HG03575 (cell line): ENCODE measurements around the gene OR9G4.

ENCODE experiments used
- ATAC-seq: cut with Tn5 transposase; IDR thresholded peaks from one replicate; pipeline ENCODE4 v1.9.1; 2021; ENCODE audit not compliant: unreplicated experiment, insufficient number of reproducible peaks, low FRiP score; ENCODE audit errors: extremely low read depth

Gene OR9G4

DNA sequence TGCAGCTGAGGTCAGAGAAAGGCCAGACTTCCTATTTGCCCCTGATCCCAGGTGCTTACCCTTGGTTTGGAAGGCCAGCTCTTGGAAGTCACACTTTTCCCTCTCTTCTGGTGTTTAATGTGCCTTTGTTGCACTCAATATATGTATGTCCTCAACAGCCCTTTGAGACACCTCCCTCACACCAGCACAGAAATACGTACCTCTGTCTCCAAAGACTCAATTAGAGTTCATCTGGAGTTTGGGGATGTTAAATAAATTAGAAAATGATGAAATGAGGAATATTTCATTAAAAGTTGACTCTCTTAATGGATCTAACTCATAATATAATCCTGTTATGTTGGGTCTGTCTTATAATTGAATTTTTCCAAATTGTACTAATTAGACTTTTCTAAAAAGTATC, at the start of gene OR9G4:
OR9G4 (minus strand) TSS at position 101 of the 400 bp plus-strand sequence. CDS start 4,931 bp downstream, outside the sequence.
- no peak for ATAC-seq

DNA sequence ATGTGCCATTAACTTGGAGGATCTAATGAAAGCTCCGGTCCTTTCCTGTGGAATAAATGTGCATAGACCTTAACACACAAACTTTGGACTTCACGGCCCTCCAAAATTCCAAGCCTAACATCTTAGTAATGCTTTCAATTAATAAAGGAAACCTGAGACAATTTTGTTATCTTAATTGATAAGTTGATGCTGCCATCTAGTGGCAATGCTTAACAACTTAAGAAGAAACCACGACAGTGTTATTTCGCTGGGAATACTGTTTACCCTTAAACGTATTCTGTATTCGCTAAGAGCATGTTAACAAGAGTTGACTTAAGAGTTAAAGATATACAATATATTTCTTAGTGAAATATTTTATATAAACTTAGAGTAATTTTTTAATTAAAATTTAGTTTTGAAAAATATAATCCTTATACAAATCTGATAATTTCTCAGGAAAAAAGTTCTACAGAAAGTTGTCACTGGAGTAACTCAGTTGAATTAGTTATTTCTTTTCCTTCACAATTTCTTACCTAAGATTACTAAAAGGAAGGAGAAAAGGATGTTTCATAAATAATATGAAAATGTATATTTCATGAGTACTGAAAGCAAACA, 35.0 kb upstream of the OR9G4 start:
- ATAC-seq, result no peak

DNA sequence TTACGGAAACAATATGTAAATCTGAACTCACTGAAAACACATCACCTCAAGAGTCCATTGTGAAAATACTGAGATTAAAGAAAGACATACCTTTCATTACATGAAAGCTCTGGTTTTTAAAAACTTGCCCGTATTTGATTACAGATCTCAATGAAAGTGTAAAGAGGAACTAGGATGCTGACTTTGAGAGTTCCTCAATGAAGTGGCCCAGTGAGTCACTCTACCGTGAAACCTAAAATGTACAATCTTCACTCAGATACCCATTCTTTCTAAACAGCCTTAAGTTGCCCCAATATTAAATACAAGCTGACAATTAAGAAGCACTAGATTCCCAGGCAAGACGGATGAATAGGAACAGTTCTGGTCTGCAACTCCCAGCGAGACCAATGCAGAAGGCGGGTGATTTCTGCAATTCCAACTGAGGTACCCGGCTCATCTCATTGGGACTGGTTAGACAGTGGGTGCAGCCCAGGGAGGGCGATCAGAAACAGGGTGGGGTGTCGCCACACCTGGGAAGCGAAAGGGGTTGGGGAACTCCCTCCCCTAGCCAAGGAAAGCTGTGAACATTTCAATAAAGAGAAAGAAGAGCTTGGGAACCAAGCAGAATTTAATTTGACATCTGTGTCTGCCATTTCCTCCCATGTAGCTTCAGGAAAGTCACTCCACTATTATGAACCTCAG, 33.8 kb upstream of the OR9G4 start:
- peak; percentile 84 for ATAC-seq

DNA sequence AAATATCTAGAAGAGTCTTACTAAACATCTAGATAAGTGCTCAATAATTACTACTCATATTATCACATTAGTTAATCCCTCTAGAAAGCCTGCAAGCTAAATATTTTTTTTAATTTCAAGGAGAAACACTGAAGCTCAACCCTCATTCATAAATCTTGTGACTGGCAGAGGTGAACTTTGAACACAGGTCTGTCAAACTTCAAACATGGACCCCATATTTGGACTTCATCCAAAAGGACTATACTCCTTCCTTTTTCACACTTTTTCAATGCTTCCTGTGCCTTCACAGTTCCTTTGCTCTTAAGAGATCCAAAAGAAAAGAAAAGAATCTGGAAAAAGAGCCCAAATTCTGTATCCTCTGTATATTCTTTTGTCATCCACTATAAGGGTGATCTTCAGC, 28.3 kb upstream of the OR9G4 start:
- ATAC-seq, result no peak

DNA sequence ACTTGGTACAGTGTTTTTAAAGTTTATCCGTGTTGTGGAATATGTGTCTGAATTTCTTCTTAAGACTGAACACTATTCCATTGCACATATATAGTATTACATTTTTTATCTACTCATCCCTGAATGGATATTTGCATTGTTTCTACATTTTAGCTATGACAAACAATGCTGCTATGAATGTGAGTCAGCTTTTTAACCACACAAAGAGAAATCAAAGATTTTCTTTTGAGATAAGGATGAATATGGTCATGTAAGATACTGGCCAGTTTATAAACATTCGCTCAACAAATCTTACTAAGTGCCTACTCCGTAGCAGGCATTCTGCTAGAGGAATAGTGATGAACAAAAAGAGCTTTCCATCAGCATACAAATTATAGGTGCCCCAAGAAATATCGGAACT, 16.5 kb upstream of the OR9G4 start:
- no peak for ATAC-seq

DNA sequence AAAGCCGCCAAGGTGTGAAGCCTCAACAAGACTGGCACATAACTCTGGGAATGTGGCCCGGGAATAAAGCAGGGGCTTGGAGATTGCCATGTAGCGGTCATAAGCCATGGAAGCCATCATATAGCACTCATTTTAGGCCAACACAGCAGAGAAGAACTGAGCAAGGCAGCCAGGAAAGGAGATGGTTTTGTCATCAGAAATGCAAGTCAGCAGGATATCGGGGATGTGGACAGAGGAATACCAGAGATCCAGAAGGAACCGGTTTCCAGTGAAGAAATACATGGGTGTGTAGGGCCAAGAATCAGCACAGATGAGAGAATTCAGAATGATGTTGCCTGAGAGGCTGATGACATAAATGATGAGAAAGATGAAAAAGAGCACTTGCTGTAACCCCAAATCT, 3.0 kb upstream of the OR9G4 start:
- no peak for ATAC-seq

DNA sequence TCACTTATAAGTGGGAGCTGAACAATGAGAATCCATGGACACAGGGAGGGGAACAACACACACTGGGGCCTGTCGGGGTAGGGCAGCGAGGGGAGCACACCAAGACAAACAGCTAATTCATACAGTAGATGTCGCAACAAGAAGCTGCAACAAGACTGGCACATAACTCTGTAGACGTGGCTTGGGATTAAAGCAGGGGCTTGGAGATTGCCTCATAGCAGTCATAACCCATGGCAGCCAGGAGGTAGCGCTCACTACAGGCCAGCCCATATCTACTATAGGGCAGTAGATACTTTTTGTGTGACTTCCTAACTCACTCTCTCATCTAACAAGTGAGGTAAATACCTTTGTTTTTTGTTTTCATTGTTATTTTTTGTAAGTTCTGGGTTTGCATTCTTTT, 1.7 kb upstream of the OR9G4 start:
- no peak for ATAC-seq

DNA sequence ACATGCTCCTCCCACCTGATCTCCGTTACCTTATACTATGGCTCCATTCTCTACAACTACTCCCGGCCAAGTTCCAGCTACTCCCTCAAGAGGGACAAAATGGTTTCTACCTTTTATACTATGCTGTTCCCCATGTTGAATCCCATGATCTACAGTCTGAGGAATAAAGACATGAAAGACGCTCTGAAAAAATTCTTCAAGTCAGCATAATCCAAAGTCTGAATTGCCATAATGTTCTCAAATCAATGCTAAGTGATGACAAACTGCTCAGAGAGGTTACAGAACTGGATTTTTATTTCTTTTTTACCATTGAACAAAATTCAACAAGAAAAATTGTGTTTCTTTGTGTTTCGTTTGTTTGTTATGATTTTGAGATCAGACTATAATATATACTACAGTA, 7.6 kb downstream of the OR9G4 start:
- no peak for ATAC-seq

DNA sequence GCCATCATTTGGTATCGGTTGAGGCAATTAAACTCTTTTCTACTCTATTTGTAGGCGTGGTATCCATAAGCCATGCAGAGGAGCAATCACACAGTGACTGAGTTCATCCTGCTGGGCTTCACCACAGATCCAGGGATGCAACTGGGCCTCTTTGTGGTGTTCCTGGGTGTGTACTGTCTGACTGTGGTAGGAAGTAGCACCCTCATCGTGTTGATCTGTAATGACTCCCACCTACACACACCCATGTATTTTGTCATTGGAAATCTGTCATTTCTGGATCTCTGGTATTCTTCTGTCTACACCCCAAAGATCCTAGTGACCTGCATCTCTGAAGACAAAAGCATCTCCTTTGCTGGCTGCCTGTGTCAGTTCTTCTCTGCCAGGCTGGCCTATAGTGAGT, 8.4 kb downstream of the OR9G4 start:
- no peak for ATAC-seq

DNA sequence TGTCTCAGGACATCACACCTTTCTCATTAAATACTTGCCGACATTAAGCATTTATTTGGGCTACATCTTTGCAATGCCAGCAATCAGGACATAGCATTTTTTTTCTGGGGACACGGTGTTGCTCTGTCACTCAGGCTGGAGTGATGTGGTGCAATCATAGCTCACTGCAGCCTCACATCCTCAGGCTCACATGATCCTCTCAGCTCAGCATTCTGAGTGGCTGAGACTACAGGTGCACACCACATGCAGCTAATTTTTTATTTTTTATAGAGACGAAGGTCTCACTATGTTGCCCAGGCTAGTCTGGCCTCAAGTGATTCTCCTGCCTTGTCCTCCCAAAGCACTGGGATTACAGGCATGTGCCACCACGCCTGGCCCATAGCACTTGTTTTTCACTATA, 28.0 kb downstream of the OR9G4 start:
- ATAC-seq, result no peak

DNA sequence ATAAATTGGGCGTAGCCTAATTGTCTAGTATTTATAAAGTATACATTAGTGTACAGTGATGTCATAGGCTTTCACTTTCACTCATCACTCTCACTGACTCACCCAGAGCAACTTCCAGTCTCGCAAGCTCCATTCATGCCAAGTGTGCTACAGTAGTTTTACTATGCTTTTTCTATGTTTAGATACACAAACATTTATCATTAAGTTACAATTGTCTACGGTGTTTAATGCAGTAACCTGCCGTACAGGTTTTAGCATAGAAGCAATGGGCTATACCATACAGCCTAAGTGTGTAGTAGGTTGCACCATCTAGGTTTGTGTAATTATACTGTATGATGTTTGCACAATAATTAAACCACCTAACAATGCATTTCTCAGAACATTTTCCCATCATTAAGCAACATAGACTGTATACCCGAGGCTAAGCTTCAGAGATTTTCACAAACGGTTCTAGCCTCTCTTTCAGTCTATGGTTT, 32.1 kb downstream of the OR9G4 start:
- no peak for ATAC-seq

DNA sequence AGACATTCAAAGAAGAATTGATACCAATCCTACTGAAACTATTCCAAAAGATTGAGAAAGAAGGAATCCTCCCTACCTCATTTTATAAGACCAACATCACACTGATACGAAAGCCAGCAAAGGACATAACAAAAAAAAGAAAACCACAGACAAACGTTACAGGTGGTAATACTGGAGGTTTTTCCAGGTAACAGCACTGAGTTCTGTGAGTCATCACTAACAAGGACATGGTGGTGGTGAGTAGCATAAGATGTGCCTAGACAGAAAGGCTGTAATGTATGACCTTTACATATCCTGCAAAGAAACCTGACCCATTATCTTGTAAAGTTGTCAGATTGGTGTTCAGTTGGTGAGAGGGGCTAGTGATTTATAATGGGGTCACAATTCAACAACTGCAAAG, 34.3 kb downstream of the OR9G4 start:
- no peak for ATAC-seq

DNA sequence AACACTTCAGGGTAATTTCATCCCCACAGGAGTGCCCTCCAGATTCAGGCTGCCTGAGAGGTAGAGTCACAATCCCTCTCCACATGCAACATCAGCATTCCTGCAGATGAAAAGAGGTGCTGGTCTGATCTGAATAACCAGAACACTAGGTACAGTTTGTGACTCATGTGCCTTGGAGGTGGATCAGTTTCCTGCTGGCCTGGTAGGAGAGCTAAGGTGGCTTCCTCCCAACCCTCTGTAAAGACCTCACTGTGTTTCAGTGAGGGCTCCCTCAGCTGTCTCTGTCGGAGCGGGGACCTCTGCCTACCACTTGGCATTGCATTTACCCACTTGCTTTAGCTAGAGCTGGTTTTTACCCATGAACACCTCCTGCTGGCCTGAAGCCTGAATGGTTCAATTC, 42.0 kb downstream of the OR9G4 start:
- ATAC-seq, result no peak

DNA sequence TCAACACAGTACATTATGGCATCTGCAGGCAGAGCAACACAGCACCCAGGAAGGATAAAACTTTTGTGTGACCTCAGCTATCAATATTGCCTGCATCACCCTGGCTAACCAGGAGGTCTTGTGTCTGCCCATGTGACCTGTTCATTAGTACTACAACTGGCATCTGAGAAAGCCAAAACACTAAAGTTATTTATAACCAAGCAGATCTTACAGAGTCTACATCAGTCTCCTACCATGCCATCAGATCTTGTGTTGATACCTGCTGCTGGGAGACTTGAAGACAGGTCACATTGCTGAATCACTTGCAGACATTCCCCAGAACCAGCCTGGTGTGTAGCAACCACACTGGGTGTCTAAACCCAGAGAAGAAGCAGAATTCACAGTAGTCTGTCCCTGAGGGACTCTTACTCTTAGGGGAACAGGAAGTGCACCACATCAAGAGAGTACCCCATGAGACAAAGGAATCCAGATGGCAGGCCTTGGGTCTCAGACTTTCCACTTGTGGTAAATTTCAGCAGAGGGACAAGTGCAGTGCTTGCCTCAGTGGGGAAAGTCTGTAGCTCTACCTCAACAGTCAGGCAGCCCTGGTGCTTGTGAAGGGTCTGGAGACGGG, 42.6 kb downstream of the OR9G4 start:
- ATAC-seq, result no peak

DNA sequence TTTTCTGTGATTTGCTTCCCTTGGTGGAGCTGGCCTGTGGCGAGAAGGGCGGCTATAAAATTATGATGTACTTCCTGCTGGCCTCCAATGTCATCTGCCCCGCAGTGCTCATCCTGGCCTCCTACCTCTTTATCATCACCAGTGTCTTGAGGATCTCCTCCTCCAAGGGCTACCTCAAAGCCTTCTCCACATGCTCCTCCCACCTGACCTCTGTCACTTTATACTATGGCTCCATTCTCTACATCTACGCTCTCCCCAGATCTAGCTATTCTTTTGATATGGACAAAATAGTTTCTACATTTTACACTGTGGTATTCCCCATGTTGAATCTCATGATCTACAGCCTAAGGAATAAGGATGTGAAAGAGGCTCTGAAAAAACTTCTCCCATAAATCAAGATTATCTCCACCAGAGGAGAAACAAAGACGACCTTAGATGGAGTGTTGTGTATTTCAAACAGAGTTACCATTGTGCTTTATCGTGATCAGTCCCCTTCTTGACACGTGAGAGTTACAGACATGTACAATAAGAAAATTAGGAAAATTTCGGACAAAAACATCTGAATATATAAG, 47.5 kb downstream of the OR9G4 start:
- no peak for ATAC-seq

DNA sequence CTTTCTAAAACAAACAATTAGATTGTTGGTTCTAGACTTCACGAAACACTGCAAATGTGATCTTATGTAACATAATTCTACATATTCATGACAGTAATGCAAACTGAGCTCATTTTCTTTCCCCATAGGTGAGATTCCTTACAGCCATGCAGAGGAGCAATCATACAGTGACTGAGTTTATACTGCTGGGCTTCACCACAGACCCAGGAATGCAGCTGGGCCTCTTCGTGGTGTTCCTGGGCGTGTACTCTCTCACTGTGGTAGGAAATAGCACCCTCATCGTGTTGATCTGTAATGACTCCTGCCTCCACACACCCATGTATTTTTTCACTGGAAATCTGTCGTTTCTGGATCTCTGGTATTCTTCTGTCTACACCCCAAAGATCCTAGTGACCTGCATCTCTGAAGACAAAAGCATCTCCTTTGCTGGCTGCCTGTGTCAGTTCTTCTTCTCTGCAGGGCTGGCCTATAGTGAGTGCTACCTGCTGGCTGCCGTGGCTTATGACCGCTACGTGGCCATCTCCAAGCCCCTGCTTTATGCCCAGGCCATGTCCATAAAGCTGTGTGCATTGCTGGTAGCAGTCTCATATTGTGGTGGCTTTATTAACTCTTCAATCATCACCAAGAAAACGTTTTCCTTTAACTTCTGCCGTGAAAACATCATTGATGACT, 48.1 kb downstream of the OR9G4 start:
- ATAC-seq, result no peak

DNA sequence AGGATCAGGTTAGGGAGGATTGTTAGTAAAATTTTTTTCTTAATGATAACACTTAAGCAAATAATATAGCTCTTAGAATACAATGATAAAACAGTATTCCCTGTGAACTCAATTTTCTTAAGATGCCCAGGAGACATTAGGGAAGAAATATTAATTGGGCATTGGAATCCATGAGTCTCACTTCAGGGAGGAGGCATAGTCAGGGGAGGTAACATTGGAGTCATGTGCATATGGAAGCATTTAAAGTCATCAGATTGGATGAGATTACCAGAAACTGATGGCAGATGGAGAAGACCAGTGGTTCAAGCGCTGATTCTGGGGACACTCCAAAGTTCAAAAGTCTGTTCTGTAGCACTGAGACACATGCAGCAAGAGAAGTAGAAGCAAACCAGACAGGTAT, 49.7 kb downstream of the OR9G4 start, which contains the start of gene OR9G1:
OR9G1 (plus strand) TSS at position 301 of the 400 bp plus-strand sequence. CDS start 1,293 bp downstream, outside the sequence.
- no peak for ATAC-seq

DNA sequence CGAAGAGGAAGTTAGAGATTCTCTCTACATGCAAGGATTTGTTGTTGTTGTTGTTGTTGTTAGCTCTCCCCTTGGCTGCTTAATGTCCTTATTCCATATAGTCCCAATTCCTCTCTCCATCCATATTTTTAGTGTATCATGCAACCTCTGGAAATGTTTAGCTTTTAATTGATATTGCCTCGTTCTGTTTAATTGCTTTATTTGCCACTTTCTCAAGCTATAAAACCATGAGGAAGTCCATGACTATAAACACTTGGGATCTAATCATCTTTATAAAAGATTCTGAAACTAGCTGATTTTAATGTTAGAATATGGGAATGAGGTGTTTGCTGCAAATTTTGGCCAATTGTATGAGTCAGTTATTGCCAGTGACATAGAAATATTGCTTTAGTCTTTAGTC, 55.1 kb downstream of the OR9G4 start:
- ATAC-seq, result no peak
